HG03354 (cell line): ENCODE results near the gene GPR22.
A peak's percentile ranks its signal among the peaks of the same experiment; 100 is the strongest.

ENCODE experiments used
- ATAC-seq: cut with Tn5 transposase; IDR thresholded peaks from one replicate; pipeline ENCODE4 v1.9.1; 2021; ENCODE audit warnings: mild to moderate bottlenecking; ENCODE audit not compliant: unreplicated experiment, poor library complexity, severe bottlenecking

The GPR22 gene, protein sequence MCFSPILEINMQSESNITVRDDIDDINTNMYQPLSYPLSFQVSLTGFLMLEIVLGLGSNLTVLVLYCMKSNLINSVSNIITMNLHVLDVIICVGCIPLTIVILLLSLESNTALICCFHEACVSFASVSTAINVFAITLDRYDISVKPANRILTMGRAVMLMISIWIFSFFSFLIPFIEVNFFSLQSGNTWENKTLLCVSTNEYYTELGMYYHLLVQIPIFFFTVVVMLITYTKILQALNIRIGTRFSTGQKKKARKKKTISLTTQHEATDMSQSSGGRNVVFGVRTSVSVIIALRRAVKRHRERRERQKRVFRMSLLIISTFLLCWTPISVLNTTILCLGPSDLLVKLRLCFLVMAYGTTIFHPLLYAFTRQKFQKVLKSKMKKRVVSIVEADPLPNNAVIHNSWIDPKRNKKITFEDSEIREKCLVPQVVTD

DNA sequence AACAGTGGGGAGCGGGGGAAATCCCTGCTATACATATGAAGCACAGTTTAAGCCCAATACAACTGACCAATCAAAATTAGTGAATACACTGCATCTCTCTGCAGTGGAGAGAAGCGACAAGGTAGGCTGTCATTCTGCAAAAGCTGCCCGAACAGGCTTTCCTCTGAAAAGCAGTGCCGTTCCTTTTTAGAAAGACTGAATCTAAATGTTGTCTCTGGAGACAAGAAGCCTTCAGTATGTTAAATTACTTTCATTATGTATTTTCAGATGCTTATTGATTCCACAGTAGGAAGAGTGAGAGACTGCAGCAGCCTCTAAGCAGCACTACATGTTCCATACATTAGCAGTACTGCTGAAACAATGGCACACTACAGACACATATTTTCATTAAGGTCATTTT, at the start of gene GPR22:
Gene GPR22 (plus strand): TSS at position 129 of the 400 bp plus-strand sequence. CDS start 4,004 bp downstream, outside the sequence.
- ATAC-seq = no peak

DNA sequence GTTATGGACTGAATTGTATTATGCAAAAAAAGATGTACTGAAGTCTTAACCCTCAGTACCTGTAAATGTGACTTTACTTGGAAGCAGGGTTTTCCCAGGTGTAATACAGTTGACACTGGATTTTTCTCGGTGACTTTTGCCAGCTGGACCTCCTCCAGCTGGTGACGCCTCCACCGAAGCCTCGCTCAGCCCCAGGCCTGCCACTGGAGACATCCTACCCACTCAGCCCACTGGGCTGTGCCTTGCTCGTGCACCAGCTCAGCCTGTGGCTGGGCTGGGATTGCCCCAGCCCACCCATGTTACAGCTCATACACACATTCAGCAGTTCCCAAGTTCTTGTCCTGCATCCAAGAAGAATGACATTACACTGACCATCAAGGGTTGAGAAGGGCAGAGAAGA, 42.4 kb upstream of the GPR22 start:
- no peak for ATAC-seq

DNA sequence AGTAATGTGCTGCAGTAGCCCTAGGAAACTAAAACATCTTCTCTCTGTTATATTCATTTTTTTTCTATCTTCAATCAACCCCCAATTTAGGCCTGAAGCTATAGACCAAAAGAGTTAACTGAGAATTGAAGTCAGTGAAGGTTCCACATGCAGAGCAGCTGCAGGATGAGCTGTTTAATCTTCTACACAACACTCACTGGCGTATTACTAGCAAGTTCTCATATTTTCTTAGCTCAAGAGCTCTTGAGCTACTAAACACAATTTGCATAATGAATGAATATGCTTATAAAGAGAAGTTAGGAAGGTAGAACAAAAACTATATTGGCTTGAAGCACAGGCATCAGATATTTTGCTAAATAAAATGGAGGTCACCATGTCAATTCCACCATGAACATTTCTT, 41.2 kb upstream of the GPR22 start:
- no peak for ATAC-seq

DNA sequence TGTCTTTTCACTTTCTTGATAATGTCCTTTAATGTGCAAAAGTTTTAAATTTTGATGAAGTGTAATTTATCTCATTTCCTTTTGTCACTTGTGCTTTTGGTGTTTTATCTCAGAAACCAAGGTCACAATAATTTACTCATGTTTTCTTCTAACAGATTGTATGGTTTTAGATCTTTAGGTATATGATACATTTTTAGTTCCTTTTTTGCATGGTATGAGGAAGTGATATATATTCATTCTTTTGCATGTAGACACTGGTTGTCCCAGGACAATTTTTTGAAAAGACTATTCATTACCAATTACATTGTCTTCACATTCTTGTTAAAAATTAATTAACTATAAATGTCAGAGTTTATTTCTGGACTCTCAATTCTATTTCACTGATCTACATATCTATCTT, 39.8 kb upstream of the GPR22 start:
- no peak for ATAC-seq

DNA sequence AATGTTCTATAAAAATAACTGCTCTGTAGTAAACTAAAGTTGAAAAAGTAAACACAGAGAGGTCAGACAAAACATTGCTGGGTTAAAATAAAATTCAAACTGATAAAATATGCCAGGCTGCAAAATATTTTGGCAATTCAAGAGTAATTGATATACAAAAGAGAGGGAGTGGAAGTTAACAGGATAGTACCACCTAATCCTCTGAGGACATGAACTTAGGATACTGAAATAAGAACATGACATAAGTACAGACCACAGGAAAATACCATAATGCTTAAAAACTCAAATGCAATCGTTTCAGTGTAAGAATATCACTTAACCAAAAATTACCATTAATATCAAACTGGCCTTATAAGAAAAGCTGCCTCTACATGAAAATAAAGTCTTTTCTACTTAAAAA, 37.6 kb upstream of the GPR22 start:
- no peak for ATAC-seq

DNA sequence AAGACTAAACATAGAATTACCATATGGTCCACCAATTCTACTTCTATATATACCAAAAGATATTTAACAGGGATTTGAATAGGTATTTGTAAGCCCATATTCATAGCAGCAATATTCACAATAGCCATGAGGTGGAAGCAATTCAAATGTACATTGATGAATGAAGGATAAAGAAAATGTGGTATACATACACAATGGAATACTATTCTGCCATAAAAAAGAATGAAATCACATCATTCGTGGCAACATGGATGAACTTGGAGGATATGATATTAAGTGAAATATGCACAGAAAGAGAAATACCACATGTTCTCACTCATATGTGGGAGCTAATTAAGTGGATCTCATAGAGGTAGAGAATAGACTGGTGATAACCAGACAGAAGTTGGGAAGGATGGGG, 34.1 kb upstream of the GPR22 start:
- no peak for ATAC-seq

DNA sequence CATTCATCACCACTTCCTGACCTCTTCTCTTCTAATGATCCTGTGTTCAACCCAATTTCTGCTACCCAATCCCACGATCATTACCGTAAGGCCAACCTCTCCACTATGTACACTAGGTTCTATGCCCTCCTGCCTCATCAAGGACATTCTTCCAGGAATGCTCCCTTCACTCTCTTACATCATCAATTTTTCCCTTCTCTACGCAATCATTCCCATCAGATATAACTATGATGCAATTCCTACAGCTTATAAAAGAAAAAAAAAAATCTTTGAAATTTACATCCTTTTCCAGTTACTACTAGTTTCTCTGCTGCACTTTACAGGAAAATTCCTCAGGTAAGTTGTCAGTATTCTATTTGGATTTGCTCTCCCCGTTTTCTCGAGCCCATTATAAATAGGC, 30.8 kb upstream of the GPR22 start:
- no peak for ATAC-seq

DNA sequence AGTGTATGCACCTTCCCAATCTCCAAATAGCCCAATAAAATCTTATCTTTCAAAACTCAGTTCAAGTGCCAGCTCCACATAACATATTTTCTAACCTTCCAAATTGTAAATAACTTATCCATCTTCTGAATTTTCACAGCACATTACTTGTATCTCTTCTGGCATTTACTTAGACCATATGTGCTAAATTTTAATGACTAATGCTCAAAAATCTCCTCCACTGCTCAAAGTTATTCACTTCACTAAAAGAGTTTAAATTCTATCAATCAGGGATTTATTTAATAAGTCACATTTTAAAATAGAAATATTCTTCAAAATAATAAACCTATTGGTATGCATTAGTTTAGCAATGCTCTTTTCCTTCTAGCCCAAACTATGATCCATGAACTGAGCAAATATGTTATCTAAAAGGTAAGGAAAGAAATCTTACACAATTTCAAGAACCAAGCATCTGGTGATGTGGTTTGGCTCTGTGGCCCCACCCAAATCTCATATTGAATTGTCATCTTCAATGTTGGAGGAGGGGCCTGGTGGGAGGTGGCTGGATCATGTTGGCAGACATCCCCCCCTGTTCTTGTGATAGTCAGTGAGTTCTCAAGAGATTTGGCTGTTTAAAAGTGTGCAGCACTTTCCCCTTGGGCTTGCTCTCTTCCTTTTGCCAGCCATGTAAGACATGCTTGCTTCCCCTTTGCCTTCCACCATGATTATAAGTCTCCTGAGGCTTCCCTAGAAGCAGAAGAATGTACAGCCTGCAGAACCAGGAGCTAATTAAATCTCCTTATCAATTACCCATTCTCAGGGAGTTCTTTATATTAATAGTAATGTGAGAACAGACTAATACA, 28.1 kb upstream of the GPR22 start:
- ATAC-seq = no peak

DNA sequence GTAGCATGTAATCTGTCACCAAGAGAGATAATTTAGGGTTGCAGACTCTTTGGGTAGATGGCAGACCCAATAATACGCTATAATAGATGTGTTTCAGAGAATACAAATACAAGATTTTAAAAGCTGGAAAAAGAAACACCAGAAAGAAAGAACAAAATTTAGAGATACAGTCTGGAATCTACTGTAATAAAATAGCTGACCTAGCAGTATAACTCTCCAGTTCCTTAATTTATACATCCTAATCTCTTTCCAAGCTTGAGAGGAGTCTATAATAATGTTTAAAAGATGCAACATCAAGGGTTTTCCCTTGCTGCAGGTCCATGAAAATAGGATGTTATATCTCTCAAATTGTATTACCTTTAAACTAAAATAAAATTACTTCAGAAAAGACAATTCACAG, 27.2 kb upstream of the GPR22 start:
- no peak for ATAC-seq

DNA sequence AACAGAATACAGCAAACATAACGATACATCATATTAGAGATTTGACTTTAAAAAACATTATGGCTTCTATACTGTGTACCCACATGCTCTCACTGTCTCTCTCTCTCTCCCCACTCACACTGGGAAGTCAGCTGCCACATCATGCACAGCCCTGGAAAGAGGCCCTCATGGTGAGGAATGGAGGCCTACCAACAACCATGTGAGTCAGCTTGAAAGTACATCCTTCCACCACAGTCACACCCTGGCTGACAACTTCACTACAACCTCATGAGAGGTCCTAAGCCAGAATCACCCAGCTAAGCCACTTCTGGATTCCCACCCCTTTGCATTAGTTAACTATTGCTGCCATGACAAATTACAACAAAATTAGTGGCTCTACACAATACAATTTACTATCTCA, 23.3 kb upstream of the GPR22 start:
- ATAC-seq = no peak

DNA sequence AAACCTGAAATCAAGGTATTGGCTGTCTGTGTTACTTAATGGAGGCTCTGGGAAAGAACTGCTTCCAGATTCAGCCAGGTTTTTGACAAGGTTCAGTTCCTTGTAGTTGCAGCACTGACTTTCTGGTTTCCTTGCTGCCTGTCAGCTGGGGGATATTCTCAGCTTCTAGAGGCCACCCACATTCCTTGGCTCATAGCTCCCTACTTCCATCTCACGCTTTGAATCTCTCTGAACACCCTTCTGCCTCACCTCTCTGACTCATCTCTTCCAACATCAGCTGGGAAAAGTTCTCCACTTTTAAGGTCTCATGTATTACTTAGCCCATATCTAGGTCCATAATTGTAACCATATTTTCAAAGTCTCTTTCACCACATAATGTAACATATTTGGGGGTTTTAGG, 22.9 kb upstream of the GPR22 start:
- ATAC-seq = no peak

DNA sequence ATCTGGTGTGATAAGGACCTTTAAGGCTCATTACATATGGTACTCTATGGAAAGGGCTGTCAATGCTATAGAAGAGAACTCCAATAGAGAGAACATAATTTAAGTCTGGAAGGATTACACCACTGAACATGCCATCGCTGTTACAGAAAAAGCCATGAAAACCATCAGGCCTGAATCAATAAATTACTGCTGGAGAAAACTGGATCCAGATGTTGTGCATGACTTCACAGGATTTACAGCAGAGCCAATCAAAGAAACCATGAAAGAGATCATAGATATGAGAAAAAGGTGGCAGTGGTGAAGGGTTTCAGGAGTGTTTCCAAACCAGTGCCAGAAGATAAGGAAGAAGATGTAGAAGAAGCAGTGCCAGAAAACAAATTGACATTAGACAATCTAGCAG, 18.9 kb upstream of the GPR22 start:
- ATAC-seq = no peak

DNA sequence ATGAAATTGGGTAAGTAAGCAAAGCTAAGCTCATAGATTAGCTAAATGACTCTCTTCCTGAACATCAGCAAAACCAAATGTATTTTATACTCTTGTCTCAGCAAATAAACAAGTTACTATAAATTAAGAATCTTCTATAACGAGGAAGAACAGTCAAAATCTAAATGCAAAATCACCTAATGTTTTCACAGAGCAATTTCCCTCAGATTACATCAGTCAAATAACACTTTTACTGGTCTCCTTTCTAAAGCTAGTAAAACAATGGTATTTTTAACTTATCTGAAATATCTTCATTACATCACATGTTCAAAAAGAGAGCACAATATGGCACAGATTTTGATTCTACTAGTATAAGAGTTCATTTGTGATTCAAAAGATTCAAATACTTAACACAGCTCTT, 16.5 kb upstream of the GPR22 start:
- no peak for ATAC-seq

DNA sequence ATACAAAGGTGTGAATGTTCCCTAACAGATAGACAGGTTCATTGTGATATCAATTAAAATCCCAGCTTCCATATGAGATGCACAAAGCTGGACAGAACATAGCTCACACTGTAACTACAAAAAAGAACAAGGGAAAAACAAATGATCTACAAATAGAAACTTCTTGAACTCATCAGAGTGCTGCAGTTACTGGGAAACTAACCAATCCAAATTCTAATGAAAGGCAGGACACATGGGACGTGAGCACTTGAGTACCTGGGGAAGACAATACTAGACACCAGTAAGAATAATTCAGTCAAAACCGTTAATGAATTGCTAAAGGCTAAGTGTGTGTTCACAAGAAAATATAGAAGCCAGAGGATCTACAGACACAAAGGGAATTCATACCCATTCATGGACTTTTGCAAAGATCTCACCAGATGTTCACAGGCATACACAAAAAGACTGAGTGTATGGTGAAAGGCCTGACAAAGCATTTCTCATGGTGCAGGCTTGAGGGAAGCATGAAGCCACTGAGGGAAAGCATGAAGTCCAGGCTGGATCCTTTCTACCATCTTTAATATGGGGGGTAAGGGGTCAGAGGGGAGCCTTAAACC, 7.8 kb upstream of the GPR22 start:
- no peak for ATAC-seq

DNA sequence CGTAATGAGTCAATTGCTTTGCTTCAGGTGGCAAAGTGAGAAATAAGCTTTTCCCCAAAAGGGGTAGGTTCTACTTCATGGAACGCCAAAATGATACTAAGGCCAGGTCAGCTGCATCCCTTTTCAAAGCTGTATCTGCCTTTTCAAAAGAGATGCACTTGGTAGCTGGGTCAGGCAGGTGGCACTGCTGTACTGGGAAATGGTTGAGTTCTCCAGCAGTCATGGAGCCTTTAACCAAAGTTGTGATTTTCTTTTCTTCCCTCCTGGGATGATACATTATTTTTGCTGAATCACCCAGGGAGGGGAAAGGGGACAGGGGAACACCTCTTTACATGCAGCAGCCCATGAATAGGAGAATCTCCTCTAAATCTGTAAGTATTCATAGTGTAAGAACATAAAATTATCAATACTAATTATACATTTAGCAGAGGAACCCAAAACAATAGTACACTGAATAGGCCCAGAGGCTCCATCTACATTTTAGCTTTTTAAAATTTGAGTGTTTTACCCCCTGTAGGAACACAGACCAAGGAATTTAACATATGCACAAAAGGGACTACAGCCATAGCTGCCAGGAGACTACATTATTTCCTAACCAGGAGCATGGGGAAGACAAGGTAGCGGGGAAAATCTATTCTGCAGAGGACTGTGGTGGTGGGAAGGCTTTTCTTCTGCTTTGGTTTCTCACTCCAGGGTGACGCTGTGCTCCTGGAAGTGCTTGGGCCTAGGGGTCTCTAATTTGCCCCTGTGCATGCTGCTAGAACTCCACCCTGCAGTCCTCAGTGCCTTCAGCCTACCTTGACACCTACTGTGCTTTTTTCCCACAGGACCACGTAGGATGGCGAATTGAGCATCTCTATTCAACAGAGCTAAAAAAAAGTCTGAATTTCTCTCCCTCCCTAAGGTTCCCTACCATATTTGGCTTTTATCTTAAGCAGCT, 6.4 kb upstream of the GPR22 start:
- peak; percentile 66 for ATAC-seq

DNA sequence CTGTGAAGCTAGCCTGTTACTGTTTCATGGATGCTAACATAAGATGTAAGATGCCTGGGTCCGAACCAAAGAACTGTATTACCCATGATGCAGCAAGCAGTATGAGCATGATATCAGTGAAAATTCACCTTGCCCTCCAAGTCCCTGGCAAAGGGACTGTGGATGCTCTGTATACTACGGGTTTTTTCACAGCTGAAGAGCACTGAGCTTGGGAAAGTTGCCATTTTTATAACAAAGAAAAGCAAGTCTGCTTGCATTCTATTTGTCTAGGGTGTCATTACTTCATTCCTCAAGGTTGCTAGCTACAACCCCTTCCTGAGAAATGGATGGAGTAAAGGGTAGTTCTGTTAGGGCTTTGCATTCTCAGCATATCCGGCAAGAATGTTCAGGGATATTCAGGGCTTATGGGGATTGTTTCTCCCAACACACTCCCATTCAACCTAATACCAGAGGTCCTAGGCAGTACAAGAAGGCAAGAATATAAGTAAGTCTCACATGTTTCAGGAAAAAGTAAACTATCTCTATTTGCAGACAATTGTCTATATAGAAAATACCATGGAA, 5.1 kb upstream of the GPR22 start:
- no peak for ATAC-seq

DNA sequence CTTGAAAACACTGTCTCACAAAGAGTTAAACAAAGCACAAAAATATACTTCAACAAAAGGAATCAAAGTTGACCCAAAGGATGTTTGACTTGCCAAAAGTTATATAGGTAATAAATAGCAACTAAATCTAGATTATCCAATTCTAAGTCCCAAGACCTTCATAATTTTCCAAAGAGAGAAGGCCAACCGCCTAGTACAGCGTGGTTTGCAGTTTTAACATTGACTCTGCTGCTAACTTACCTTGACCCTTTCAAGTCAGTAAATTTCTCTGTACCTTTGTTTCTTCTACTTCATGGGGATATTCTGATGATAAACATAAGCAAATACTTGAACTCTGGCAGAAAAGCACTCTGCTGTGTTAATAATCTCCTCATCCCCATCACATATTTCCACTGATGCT, 1.9 kb upstream of the GPR22 start:
- no peak for ATAC-seq

DNA sequence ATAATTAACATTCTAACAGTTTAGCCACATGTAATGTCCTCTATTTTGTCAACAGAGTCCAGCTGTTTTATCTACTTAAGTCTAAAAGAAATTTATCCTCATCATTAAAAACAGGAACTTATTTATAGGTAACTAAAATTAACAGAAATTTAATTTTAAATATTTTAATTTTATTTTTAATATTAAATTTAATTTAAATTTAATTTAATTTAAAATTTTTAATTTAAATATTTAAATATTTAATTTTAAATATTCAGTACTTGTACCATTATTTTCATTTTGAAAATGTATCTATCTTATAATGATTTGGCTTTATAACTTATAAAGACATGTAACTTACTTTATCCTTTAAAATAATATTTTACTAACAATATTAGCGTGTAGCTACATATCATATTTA, 1.0 kb upstream of the GPR22 start:
- no peak for ATAC-seq

DNA sequence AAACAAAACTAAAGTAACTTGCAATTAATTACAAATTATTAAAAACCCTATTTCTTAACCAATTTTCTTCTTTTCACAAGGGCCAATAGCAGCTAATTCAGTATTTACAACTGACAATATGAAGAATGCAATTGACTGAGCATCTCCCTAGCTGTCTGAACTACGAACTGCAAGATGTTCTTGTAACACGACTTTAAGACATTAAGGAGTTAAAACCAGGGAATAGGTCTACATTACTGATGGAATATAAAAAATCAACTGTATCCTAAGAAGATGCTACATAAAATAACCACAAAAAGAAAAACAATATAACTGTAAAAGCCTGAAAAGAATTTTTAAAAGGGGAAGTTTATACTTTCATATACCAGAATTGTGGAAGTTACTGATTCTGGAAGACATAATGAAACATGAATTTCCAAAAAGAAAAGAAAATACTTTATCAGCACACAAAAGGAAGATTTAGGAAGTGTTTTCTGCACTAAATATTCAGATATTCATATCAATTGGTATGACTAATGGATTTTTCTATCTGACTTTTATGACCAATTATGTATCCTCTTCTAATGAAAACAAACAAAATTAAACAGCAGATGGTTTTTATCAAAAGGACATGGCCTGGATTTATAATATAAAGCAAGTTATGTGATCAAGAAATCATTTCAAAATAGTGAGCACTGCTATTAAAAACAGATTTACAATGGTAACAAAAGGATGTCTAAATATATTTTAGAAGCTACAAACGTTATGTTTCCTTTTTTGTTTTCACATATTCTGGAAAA, 1.6 kb downstream of the GPR22 start:
- no peak for ATAC-seq
